Measurements from ENCODE around the gene ABHD2.

ABHD2 gene

GRCh38 chr15:89091627-89092220 lies 3.5 kb downstream of the ABHD2 start:
- TF ChIP-seq POLR2AphosphoS5 (IDR thresholded peaks at IDR 0.05; ENCODE audit: low read depth, low read length) (no peak), SIN3A (IDR thresholded peaks at IDR 0.05; ENCODE audit: borderline replicate concordance, insufficient read depth, low read length) (no peak), FOXP2 (optimal IDR thresholded peaks at IDR 0.05; ENCODE audit: borderline replicate concordance, extremely low read depth, extremely low read length, insufficient read depth) (no peak), TAF1 (IDR thresholded peaks at IDR 0.05; ENCODE audit: borderline replicate concordance, insufficient read depth, low read length) (no peak), REST (IDR thresholded peaks at IDR 0.05; ENCODE audit: insufficient read depth in 1 of 2, low read depth in 2 of 2, low read length in 2 of 2) (no peak)

GRCh38 chr15:89093509-89093908 lies 5.3 kb downstream of the ABHD2 start:
- no peak for TF ChIP-seq REST (IDR thresholded peaks at IDR 0.05; ENCODE audit: insufficient read depth in 1 of 2, low read depth in 2 of 2, low read length in 2 of 2)
- TF ChIP-seq SIN3A (IDR thresholded peaks at IDR 0.05; ENCODE audit: borderline replicate concordance, insufficient read depth, low read length), result no peak
- TF ChIP-seq TAF1 (IDR thresholded peaks at IDR 0.05; ENCODE audit: borderline replicate concordance, insufficient read depth, low read length), result no peak
- TF ChIP-seq FOXP2 (optimal IDR thresholded peaks at IDR 0.05; ENCODE audit: borderline replicate concordance, extremely low read depth, extremely low read length, insufficient read depth), result no peak
- TF ChIP-seq POLR2AphosphoS5 (IDR thresholded peaks at IDR 0.05; ENCODE audit: low read depth, low read length), result no peak

- no peak for TF ChIP-seq TAF1 (IDR thresholded peaks at IDR 0.05; ENCODE audit: borderline replicate concordance, insufficient read depth, low read length)
- TF ChIP-seq POLR2AphosphoS5 (IDR thresholded peaks at IDR 0.05; ENCODE audit: low read depth, low read length), result no peak
- TF ChIP-seq REST (IDR thresholded peaks at IDR 0.05; ENCODE audit: insufficient read depth in 1 of 2, low read depth in 2 of 2, low read length in 2 of 2), result no peak
- no peak for TF ChIP-seq SIN3A (IDR thresholded peaks at IDR 0.05; ENCODE audit: borderline replicate concordance, insufficient read depth, low read length)
- no peak for TF ChIP-seq FOXP2 (optimal IDR thresholded peaks at IDR 0.05; ENCODE audit: borderline replicate concordance, extremely low read depth, extremely low read length, insufficient read depth)
These were observed 6.8 kb downstream of the ABHD2 start for GRCh38 chr15:89095073-89095472.

GRCh38 chr15:89095556-89095955 lies 7.3 kb downstream of the ABHD2 start:
- TF ChIP-seq REST (IDR thresholded peaks at IDR 0.05; ENCODE audit: insufficient read depth in 1 of 2, low read depth in 2 of 2, low read length in 2 of 2), result no peak
- no peak for TF ChIP-seq POLR2AphosphoS5 (IDR thresholded peaks at IDR 0.05; ENCODE audit: low read depth, low read length)
- no peak for TF ChIP-seq SIN3A (IDR thresholded peaks at IDR 0.05; ENCODE audit: borderline replicate concordance, insufficient read depth, low read length)
- TF ChIP-seq TAF1 (IDR thresholded peaks at IDR 0.05; ENCODE audit: borderline replicate concordance, insufficient read depth, low read length), result no peak
- no peak for TF ChIP-seq FOXP2 (optimal IDR thresholded peaks at IDR 0.05; ENCODE audit: borderline replicate concordance, extremely low read depth, extremely low read length, insufficient read depth)
